ENCODE data around the gene RHOV.

- no peak for TF ChIP-seq CTCF (IDR thresholded peaks at IDR 0.05)
- TF ChIP-seq POLR2A (IDR thresholded peaks at IDR 0.05): no peak
Observed at GRCh38 chr15:40871749-40872617, 2.1 kb downstream of the RHOV start.
